GM18520 (cell line): ENCODE measurements around the gene LCAT.

Experiments
- ATAC-seq: cut with Tn5 transposase; IDR thresholded peaks from one replicate; pipeline ENCODE4 v1.9.1; 2021; ENCODE audit not compliant: unreplicated experiment

LCAT gene

GRCh38 chr16:67914758-67915495 is 29.0 kb downstream of the LCAT start:
- no peak for ATAC-seq

GRCh38 chr16:67910158-67910557 is 33.8 kb downstream of the LCAT start:
- no peak for ATAC-seq

GRCh38 chr16:67909056-67909742 is 34.7 kb downstream of the LCAT start:
- no peak for ATAC-seq

GRCh38 chr16:67907397-67908180 is 36.3 kb downstream of the LCAT start:
- ATAC-seq: no peak

- no peak for ATAC-seq
Measured at GRCh38 chr16:67902831-67903230, 41.1 kb downstream of the LCAT start.

GRCh38 chr16:67901734-67902133 is 42.2 kb downstream of the LCAT start:
- no peak for ATAC-seq

GRCh38 chr16:67897231-67897630 is 46.7 kb downstream of the LCAT start:
- ATAC-seq: no peak

- no peak for ATAC-seq
Measured at GRCh38 chr16:67893743-67894399, 50.0 kb downstream of the LCAT start.

GRCh38 chr16:67892899-67893742 is 50.8 kb downstream of the LCAT start, which contains the start of gene PSKH1:
Gene PSKH1, plus strand, starts transcription at chr16:67893254. Its CDS starts 15,496 bp downstream, at chr16:67908750.
- ATAC-seq: peak; percentile 67

- ATAC-seq: no peak
Measured at GRCh38 chr16:67892375-67892774, 51.5 kb downstream of the LCAT start.
